Activated B cell treated with CpG ODN at 0.5 μM for 24 hours (primary cell): ENCODE data around the gene CCN2. TPM values are rescaled to one million over a fixed set of nuclear protein-coding genes. Genes with fewer than 3 reads are reported as not detected.
A peak's percentile ranks its signal among the peaks of the same experiment; 100 is the strongest.

Experiments used
- ATAC-seq: fragments of 200-7000 bp; cut with Tn5 transposase; one replicate; pipeline ENCODE4 v1.10.0; 2021; ENCODE audit warnings: low read depth, mild to moderate bottlenecking, moderate library complexity
- CTCF ChIA-PET: fragments of 350-600 bp; sonication (Branson Sonifier 250); formaldehyde crosslinking; loops from one replicate; lab custom pipeline; 2021; ENCODE audit warnings: antibody characterized with exemption; lab: Charles Lee
- POLR2A ChIA-PET: fragments of 350-600 bp; sonication (Branson Sonifier 250); formaldehyde crosslinking; loops from one replicate; lab custom pipeline; 2021; ENCODE audit warnings: antibody characterized with exemption; lab: Charles Lee
- DNase-seq: peaks from one replicate; pipeline ENCODE4 v3.0.0; 2022
- H3K27ac Mint-ChIP-seq: one replicate; pipeline ENCODE4 v1.8.0; 2020; ENCODE audit warnings: mixed read lengths
- H3K27me3 Mint-ChIP-seq: one replicate; pipeline ENCODE4 v1.8.0; 2021; ENCODE audit warnings: mixed read lengths
- H3K36me3 Mint-ChIP-seq: one replicate; pipeline ENCODE4 v1.8.0; 2021; ENCODE audit warnings: low read depth, mixed read lengths
- H3K4me1 Mint-ChIP-seq: one replicate; pipeline ENCODE4 v1.8.0; 2021; ENCODE audit warnings: mixed read lengths
- H3K4me3 Mint-ChIP-seq: one replicate; pipeline ENCODE4 v1.8.0; 2020; ENCODE audit warnings: mild to moderate bottlenecking, mixed read lengths
- H3K9me3 Mint-ChIP-seq: one replicate; pipeline ENCODE4 v1.8.0; 2020; ENCODE audit warnings: mixed read lengths
- CTCF ChIP-seq: fragments of 200-600 bp; IDR thresholded peaks from one replicate; pipeline ENCODE4 v1.8.0; 2022; ENCODE audit warnings: antibody characterized with exemption, mild to moderate bottlenecking
- intact Hi-C: fragments of 100-400 bp; cut with micrococcal nuclease; formaldehyde crosslinking; loops from one replicate; pipeline ENCODE4 v1.15.1; 2024
- total RNA-seq: library from RNA; stranded (reverse); gene quantifications from 2 replicates; pipeline ENCODE4 v1.2.3, GENCODE V29; 2022

CCN2 gene
- total RNA-seq, 1 donor from 2014 or later, result 0.35 TPM

- TF ChIP-seq CTCF, result no peak
- H3K9me3 Mint-ChIP-seq, result no peaks in the 10 kb centered on the region
- intact Hi-C loops, result no loop called here
- ChIA-PET CTCF (no interaction called here), POLR2A (no interaction called here)
- no peaks in the 10 kb centered on the region for H3K36me3 Mint-ChIP-seq
- no peaks in the 10 kb centered on the region for H3K4me1 Mint-ChIP-seq
- H3K27me3 Mint-ChIP-seq, result peaks cover 4% of the 10 kb centered on the region
- no peak overlapping the region for H3K4me3 Mint-ChIP-seq
- H3K27ac Mint-ChIP-seq, result no peak overlapping the region
- ATAC-seq (no peak), DNase-seq (no peak)
Measured at GRCh38 chr6:131929264-131929663, 21.9 kb downstream of the CCN2 start.

- Mint-ChIP-seq H3K27ac (no peak overlapping the region), H3K9me3 (peaks cover 5% of the 10 kb centered on the region), H3K4me3 (no peak overlapping the region), H3K36me3 (no peaks in the 10 kb centered on the region), H3K27me3 (no peaks in the 10 kb centered on the region), H3K4me1 (no peaks in the 10 kb centered on the region)
- POLR2A ChIA-PET, result no interaction called here
- DNase-seq (no peak), ATAC-seq (no peak)
- CTCF ChIA-PET, result interaction anchor here (0.7 to 4.5 kb wide), 14 partner anchors 10 to 363 kb away, joined by 3 to 41 read pairs (median 3); no protein-coding TSS in a partner anchor
- TF ChIP-seq CTCF, result no peak
- intact Hi-C loops, result loop anchor here (1.0 kb wide), 2 partner anchors 236 to 293 kb away; no protein-coding TSS in a partner anchor
Measured at GRCh38 chr6:131924881-131925474, 26.2 kb downstream of the CCN2 start.

GRCh38 chr6:131923356-131923755, 27.8 kb downstream of the CCN2 start:
- no peak overlapping the region for H3K4me3 Mint-ChIP-seq
- ChIA-PET CTCF (interaction anchor here (1.0 to 4.5 kb wide), 6 partner anchors 8 to 375 kb away, joined by 3 to 41 read pairs (median 7); no protein-coding TSS in a partner anchor), POLR2A (interaction anchor here (0.6 kb wide), 1 partner anchor 21 kb away, joined by 3 read pairs; no protein-coding TSS in a partner anchor)
- intact Hi-C loops, result no loop called here
- no peaks in the 10 kb centered on the region for H3K4me1 Mint-ChIP-seq
- peaks cover 4% of the 10 kb centered on the region for H3K27me3 Mint-ChIP-seq
- DNase-seq, result no peak
- no peak for TF ChIP-seq CTCF
- H3K27ac Mint-ChIP-seq, result no peak overlapping the region
- no peaks in the 10 kb centered on the region for H3K36me3 Mint-ChIP-seq
- peak; percentile 50 for ATAC-seq
- peaks cover 5% of the 10 kb centered on the region for H3K9me3 Mint-ChIP-seq

GRCh38 chr6:131920656-131921055, 30.5 kb downstream of the CCN2 start:
- DNase-seq, result no peak
- Mint-ChIP-seq H3K4me1 (peaks cover 21% of the 10 kb centered on the region), H3K9me3 (peaks cover 5% of the 10 kb centered on the region), H3K36me3 (no peaks in the 10 kb centered on the region), H3K4me3 (no peak overlapping the region), H3K27me3 (peaks cover 7% of the 10 kb centered on the region), H3K27ac (no peak overlapping the region)
- ChIA-PET POLR2A (no interaction called here), CTCF (interaction anchor here (1.4 kb wide), 1 partner anchor 225 kb away, joined by 3 read pairs; no protein-coding TSS in a partner anchor)
- intact Hi-C loops, result no loop called here
- no peak for ATAC-seq
- no peak for TF ChIP-seq CTCF

GRCh38 chr6:131918650-131919355, 32.4 kb downstream of the CCN2 start:
- CTCF ChIA-PET, result interaction anchor here (1.4 to 1.7 kb wide), 2 partner anchors 224 to 361 kb away, joined by 5 to 6 read pairs; no protein-coding TSS in a partner anchor
- Mint-ChIP-seq H3K4me3 (no peak overlapping the region), H3K27me3 (peaks cover 11% of the 10 kb centered on the region), H3K4me1 (peaks cover 26% of the 10 kb centered on the region), H3K27ac (no peak overlapping the region), H3K36me3 (no peaks in the 10 kb centered on the region), H3K9me3 (peaks cover 5% of the 10 kb centered on the region)
- POLR2A ChIA-PET, result no interaction called here
- intact Hi-C loops, result loop anchor here (5.0 to 10.0 kb wide), 2 partner anchors 358 to 476 kb away; no protein-coding TSS in a partner anchor
- no peak for ATAC-seq
- DNase-seq, result no peak
- no peak for TF ChIP-seq CTCF
